SK-N-SH (cell line): ENCODE data around the gene CCNY.

ENCODE experiments used
- EP300 ChIP-seq, 2 experiments: IDR thresholded peaks; 2 replicates each; pipeline versions ENCODE4 v1.4.0 to v1.6.1; 2012; ENCODE audit warnings: borderline replicate concordance in 1 of 2, low read depth in 1 of 2, low read length in 1 of 2
- POLR2AphosphoS5 ChIP-seq: IDR thresholded peaks from 2 replicates; pipeline ENCODE4 v1.6.1; 2012; ENCODE audit warnings: low read depth, low read length
- TAF1 ChIP-seq: IDR thresholded peaks from 2 replicates; pipeline ENCODE4 v1.6.1; 2012; ENCODE audit warnings: low read depth, mild to moderate bottlenecking, low read length, moderate library complexity, borderline replicate concordance
- TF ChIP-seq, protein P1 (sequence below): fragments of 200-600 bp; sonication (generic); IDR thresholded peaks from 2 replicates; pipeline ENCODE4 v1.6.1; 2017; ENCODE audit warnings: antibody characterized with exemption, mild to moderate bottlenecking, moderate library complexity
- TF ChIP-seq, protein P2 (sequence below): IDR thresholded peaks from 2 replicates; pipeline ENCODE4 v1.4.0; 2012; ENCODE audit warnings: low read depth, borderline replicate concordance
- TF ChIP-seq, protein P3 (sequence below): IDR thresholded peaks from 2 replicates; pipeline ENCODE4 v1.4.0; 2012; ENCODE audit warnings: low read depth
- TF ChIP-seq, protein P4 (sequence below): fragments of 150-350 bp; IDR thresholded peaks from 2 replicates; pipeline ENCODE4 v1.6.1; 2017; ENCODE audit warnings: antibody characterized with exemption, low read length, low read depth, borderline replicate concordance

DNA sequence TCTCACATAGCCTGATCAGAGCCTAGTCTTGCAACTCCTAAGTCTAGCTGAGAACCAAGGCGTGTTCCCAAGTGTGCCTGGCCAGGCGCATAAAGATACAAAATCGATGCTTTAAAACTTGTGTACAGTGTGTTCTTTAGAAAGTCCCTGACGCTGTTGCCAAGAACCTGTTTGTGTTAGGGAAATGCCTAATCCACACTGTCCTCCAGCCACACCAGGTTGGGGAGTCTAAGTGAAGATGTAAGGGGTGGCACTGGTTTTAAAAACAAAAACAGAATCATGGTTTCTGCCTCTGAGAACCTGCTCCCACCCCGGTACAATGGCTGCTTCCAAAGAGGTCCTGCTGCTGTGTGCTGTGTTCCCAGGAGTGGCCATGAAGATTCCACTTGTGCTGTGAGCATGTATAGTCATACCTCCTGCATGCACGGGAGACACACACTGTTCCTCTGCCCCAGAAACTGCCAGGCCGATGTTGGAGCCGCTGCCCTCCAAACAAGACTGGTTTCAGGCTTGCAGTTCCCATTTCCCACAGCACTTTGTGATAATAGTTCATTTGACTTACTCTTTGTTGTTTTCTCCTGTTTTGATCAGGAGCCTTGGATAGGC, 88.5 kb downstream of the CCNY start:
- TF ChIP-seq, protein P1, sequence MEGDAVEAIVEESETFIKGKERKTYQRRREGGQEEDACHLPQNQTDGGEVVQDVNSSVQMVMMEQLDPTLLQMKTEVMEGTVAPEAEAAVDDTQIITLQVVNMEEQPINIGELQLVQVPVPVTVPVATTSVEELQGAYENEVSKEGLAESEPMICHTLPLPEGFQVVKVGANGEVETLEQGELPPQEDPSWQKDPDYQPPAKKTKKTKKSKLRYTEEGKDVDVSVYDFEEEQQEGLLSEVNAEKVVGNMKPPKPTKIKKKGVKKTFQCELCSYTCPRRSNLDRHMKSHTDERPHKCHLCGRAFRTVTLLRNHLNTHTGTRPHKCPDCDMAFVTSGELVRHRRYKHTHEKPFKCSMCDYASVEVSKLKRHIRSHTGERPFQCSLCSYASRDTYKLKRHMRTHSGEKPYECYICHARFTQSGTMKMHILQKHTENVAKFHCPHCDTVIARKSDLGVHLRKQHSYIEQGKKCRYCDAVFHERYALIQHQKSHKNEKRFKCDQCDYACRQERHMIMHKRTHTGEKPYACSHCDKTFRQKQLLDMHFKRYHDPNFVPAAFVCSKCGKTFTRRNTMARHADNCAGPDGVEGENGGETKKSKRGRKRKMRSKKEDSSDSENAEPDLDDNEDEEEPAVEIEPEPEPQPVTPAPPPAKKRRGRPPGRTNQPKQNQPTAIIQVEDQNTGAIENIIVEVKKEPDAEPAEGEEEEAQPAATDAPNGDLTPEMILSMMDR = no peak
- TF ChIP-seq, protein P2, sequence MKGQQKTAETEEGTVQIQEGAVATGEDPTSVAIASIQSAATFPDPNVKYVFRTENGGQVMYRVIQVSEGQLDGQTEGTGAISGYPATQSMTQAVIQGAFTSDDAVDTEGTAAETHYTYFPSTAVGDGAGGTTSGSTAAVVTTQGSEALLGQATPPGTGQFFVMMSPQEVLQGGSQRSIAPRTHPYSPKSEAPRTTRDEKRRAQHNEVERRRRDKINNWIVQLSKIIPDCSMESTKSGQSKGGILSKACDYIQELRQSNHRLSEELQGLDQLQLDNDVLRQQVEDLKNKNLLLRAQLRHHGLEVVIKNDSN = no peak
- no peak for TF ChIP-seq EP300 (IDR thresholded peaks at IDR 0.05; ENCODE audit: borderline replicate concordance in 1 of 2, low read depth in 1 of 2, low read length in 1 of 2)
- TF ChIP-seq POLR2AphosphoS5 = no peak
- TF ChIP-seq, protein P3, sequence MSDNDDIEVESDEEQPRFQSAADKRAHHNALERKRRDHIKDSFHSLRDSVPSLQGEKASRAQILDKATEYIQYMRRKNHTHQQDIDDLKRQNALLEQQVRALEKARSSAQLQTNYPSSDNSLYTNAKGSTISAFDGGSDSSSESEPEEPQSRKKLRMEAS = no peak
- TF ChIP-seq, protein P4, sequence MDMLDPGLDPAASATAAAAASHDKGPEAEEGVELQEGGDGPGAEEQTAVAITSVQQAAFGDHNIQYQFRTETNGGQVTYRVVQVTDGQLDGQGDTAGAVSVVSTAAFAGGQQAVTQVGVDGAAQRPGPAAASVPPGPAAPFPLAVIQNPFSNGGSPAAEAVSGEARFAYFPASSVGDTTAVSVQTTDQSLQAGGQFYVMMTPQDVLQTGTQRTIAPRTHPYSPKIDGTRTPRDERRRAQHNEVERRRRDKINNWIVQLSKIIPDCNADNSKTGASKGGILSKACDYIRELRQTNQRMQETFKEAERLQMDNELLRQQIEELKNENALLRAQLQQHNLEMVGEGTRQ = no peak
- TF ChIP-seq TAF1 = no peak
